ENCODE measurements around the gene BCAS1. TPM values are rescaled to one million over a fixed set of nuclear protein-coding genes. Genes with fewer than 3 reads are reported as not detected.

The BCAS1 gene
- total RNA-seq, 2 donors from 2014 or later, result not detected

GRCh38 chr20:54059691-54060364 is 10.6 kb downstream of the BCAS1 start:
- H3K36me3 ChIP-seq (ENCODE audit: control insufficient read depth, insufficient read depth, low read length), result no peaks in the 10 kb centered on the region
- Mint-ChIP-seq H3K4me1 (no peaks in the 10 kb centered on the region), H3K36me3 (ENCODE audit: low read depth) (no peaks in the 10 kb centered on the region), H3K9me3 (no peaks in the 10 kb centered on the region), H3K4me3 (no peak overlapping the region), H3K27me3 (ENCODE audit: insufficient read depth) (no peaks in the 10 kb centered on the region), H3K27ac (no peak overlapping the region)
- no peak for DNase-seq
- H3K27me3 ChIP-seq (ENCODE audit: control insufficient read depth, insufficient read depth, low read length, poor library complexity, severe bottlenecking), result no peaks in the 10 kb centered on the region
- no peak for TF ChIP-seq CTCF (conservative IDR thresholded peaks at IDR 0.05)
- no peaks in the 10 kb centered on the region for H3K4me1 ChIP-seq (ENCODE audit: control insufficient read depth, insufficient read depth, low read length)
- no peak overlapping the region for H3K27ac ChIP-seq (ENCODE audit: low read depth, low read length)
- no peaks in the 10 kb centered on the region for H3K9me3 ChIP-seq (ENCODE audit: control insufficient read depth, low read length)
- H3K4me3 ChIP-seq (ENCODE audit: low read length), result no peak overlapping the region
- H3K9ac ChIP-seq (ENCODE audit: extremely low read depth, low read length, poor library complexity, severe bottlenecking), result no peak overlapping the region
- WGBS, 2 experiments (ENCODE audit: insufficient coverage in 1 of 2, insufficient read length in 1 of 2), result 98 to 100% methylated on average over 4 to 6 of the region's 6 CpGs

- Histone ChIP-seq H3K4me3 (ENCODE audit: low read length) (no peak overlapping the region), H3K9me3 (ENCODE audit: control insufficient read depth, low read length) (no peaks in the 10 kb centered on the region), H3K27me3 (ENCODE audit: control insufficient read depth, insufficient read depth, low read length, poor library complexity, severe bottlenecking) (no peaks in the 10 kb centered on the region), H3K9ac (ENCODE audit: extremely low read depth, low read length, poor library complexity, severe bottlenecking) (no peak overlapping the region), H3K36me3 (ENCODE audit: control insufficient read depth, insufficient read depth, low read length) (no peaks in the 10 kb centered on the region), H3K4me1 (ENCODE audit: control insufficient read depth, insufficient read depth, low read length) (no peaks in the 10 kb centered on the region), H3K27ac (ENCODE audit: low read depth, low read length) (no peak overlapping the region)
- 91% methylated on average over 16 of the region's 16 CpGs for WGBS, 2 experiments (ENCODE audit: insufficient coverage in 1 of 2, insufficient read length in 1 of 2)
- no peak for TF ChIP-seq CTCF (conservative IDR thresholded peaks at IDR 0.05)
- Mint-ChIP-seq H3K27me3 (ENCODE audit: insufficient read depth) (no peaks in the 10 kb centered on the region), H3K9me3 (no peaks in the 10 kb centered on the region), H3K4me1 (no peaks in the 10 kb centered on the region), H3K27ac (no peak overlapping the region), H3K4me3 (no peak overlapping the region), H3K36me3 (ENCODE audit: low read depth) (no peaks in the 10 kb centered on the region)
- no peak for DNase-seq
Measured at GRCh38 chr20:54058420-54059139, 11.8 kb downstream of the BCAS1 start.

GRCh38 chr20:54056762-54057639 is 13.4 kb downstream of the BCAS1 start:
- H3K27me3 ChIP-seq (ENCODE audit: control insufficient read depth, insufficient read depth, low read length, poor library complexity, severe bottlenecking), result no peaks in the 10 kb centered on the region
- no peaks in the 10 kb centered on the region for H3K4me1 Mint-ChIP-seq
- no peak overlapping the region for H3K9ac ChIP-seq (ENCODE audit: extremely low read depth, low read length, poor library complexity, severe bottlenecking)
- H3K36me3 Mint-ChIP-seq (ENCODE audit: low read depth), result no peaks in the 10 kb centered on the region
- H3K9me3 ChIP-seq (ENCODE audit: control insufficient read depth, low read length), result no peaks in the 10 kb centered on the region
- no peaks in the 10 kb centered on the region for H3K9me3 Mint-ChIP-seq
- WGBS, 2 experiments (ENCODE audit: insufficient coverage in 1 of 2, insufficient read length in 1 of 2), result 84 to 100% methylated on average over 1 to 2 of the region's 3 CpGs
- no peak overlapping the region for H3K4me3 Mint-ChIP-seq
- DNase-seq, result no peak
- no peak overlapping the region for H3K4me3 ChIP-seq (ENCODE audit: low read length)
- TF ChIP-seq CTCF (conservative IDR thresholded peaks at IDR 0.05), result no peak
- H3K4me1 ChIP-seq (ENCODE audit: control insufficient read depth, insufficient read depth, low read length), result no peaks in the 10 kb centered on the region
- H3K27ac ChIP-seq (ENCODE audit: low read depth, low read length), result no peak overlapping the region
- H3K36me3 ChIP-seq (ENCODE audit: control insufficient read depth, insufficient read depth, low read length), result no peaks in the 10 kb centered on the region
- no peak overlapping the region for H3K27ac Mint-ChIP-seq
- no peaks in the 10 kb centered on the region for H3K27me3 Mint-ChIP-seq (ENCODE audit: insufficient read depth)
